ENCODE data around the gene MAPK8.
"Not testable (repeated sequence)": the region's sequence is repeated elsewhere in the genome, so short reads cannot be mapped to it uniquely, and the experiment has no call there.

Gene MAPK8

DNA sequence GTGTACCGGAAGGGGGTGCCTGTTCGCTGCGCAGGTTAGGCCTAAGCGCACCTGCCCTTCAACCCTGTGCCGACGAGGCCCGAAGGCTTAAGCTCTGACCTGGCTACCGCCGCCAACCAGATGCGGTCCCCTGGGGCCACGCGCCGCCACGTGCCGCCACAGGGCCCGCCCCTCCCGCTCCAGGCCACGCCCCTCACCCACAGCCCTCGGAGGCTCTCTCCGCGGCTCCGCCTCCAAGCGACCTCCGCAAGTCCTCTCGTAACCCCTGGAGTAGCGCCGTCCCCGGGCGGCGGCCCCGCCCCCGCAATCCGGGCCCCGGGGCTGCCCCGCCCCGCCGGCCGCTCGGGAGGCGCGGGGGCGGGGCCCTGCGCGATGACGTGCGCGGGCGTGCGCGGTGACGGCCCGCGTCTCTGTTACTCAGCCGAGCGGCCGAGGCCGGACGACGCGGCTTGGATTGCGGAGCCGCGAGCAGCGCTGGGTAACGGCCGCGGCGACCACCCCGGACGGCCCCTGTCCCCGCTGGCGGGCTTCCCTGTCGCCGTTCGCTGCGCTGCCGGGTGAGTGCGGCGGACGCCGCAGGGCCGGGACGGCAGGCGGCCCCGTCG lies at the start of gene MAPK8:
MAPK8 (plus strand) TSS at position 413 of the 605 bp plus-strand sequence. CDS start 94,984 bp downstream, outside the sequence.
- DNase-seq = peak in 1 of 2 experiments; percentile 83

DNA sequence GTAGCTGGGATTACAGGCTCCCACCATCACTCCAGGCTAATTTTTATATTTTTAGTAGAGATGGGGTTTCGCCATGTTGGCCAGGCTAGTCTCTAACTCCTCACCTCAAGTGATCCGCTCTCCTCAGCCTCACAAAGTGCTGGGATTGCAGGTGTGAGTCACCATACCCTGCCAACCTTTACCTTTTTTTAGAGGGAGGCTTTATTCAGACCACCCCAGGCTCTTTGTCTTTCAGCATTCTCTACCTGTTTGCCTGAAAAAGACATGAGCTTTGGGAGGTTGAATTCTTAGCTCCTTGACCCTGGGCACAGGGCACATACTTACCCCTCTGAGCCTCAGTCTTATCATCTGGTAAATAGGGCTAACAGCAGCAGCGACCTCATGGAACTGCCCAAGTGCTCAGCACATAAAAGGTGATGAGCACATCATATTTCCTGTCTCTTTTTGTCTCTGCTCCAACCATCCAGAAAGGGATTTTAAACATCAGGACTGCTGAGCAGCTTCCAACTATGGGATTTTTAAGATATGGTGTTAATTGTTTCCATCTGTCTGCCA lies 49.0 kb upstream of the MAPK8 start:
- DNase-seq = no peak

DNA sequence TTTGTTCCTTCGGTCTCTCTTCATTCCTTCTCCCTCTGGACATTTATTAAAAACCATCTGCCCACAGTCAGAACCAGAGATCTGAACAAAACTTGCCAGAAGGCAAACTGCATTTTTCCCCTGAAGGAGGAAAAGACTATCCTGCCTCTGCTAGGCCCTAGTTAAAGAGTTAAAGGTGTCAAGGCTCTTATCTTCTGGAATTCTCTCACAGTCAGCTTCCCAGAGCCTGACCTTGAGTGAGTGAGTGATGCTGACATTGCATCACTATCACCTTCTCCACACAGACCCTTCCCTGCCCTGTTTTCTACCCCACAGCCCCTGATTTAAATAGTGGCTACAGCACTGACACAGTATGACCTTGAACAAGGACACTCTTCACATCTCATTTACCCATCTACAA lies 48.4 kb upstream of the MAPK8 start:
- no peak for DNase-seq

DNA sequence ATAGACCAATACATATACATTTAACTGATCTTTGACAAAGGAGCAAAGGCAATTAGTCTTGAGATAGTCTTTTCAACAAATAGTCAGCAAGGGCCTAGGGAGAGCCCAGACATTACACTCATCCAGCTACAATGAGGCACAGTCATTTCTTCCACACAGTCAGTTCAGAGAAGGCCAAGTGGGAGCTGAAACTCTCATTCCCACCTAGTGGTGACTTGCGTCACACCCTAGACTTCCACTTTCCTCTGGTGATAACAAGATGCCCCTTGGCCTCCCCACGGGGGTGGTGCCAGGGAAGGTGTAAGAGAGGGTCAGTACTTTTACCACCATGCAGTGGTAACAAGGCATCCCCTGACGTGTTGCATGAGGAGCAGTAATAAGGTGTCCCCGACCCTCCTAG lies 39.9 kb upstream of the MAPK8 start:
- DNase-seq = no peak

DNA sequence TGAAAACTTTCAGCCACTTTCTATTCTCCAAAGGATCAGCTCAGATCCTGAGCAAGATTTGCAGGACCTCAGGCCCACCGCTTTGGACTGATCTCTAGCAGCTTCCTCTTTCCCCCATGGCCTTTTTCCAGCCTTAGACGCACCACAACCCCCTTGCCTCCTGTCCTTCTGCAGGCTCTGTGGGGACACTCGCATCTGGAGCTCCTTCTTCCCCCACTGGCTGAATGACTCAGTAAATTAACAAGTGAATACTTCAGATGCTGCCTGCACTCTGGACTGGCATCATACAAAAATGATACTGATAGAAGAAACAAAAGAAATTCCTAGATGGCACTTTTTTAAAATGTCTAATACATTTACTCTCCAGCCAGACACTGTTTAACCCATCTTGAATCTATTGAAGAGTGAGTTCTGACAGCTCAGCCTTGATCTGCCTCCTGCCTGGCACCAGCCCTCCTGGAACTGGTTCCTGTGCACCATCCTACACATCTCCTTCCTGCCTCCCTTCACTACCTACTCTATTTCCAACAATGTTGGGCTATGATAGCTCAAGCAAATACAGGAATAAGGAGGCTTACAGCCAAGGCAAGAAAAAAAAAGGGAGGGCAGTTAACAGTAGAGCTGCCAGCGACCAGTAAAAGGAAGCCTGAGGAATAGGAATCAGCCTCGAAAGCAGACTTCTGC lies 35.3 kb upstream of the MAPK8 start:
- DNase-seq = peak in 1 of 2 experiments; percentile 32

DNA sequence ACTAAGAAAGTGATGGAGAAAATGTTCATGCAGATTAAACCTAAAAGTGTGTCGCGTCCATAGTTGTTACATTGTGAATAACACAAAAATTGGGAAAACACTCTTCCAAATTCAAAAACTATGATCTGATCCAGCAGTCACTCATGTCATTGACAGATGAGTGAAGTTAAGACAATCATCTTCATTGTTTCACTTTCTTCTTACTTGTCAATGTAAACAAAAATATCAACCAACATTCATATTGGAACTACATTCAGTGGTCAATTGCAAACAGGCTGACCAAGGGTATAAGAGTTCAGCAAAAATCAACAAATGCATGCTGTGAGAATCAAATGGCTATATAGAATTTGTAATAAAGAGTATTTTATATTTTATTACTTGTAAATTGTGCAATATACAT lies 33.8 kb upstream of the MAPK8 start:
- DNase-seq = no peak

DNA sequence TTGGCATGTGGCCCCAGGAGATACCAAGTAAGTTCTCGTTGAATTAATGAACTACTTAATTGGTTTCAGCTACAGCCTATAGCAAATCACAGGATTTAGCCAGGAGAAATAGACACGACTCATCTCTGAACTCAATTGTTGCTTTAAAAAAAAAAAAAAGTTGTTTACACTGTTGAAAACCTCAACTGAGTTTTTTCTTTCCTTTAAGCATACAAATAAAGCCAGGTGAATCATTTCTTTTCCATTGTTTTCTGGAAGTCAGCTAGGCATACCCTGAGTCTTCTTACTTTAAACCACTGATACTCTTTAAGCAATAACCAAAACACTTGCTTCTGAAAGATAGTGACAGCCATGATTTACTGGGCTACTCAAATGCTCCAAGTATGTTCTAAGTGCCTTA lies 32.7 kb upstream of the MAPK8 start:
- no peak for DNase-seq

DNA sequence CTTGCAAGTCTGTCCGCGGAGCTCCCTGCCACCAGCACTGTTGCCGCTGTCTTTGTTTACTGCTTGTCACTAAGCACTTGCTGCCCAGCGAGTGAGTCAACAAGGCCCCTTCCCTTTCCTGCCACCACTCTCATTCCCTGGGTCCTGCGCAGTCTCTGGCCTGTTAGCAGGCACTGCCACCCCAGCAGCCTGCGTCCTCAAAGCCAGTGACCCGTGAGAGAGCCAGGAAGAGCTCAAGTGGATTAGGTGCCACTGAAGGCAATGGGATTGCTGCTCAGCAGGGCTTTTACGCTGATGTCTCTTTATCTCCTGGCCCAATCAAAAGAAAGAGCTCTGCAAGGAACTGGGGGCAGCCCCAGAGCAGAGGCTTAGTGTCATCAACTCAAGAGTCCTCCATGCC lies 31.8 kb upstream of the MAPK8 start, which contains the start of gene FRMPD2:
FRMPD2 (minus strand) TSS at position 61 of the 400 bp plus-strand sequence. CDS start 129 bp downstream, outside the sequence.
- DNase-seq = no peak

DNA sequence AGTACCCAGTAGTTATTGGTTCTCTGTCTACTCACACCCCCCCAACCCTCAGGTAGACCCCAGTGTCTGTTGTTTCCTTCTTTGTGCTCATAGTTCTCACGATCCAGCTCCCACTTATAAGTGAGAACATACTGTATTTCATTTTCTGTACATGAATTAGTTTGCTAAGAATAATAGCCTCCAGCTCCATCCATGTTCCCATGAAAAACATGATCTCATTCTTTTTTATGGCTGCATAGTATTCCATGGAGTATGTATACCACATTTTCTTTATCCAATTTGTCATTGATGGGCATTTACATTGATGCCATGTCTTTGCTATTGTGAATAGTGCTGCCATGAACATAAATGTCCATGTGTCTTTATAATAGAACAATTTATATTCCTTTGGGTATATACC lies 29.4 kb upstream of the MAPK8 start:
- no peak for DNase-seq

DNA sequence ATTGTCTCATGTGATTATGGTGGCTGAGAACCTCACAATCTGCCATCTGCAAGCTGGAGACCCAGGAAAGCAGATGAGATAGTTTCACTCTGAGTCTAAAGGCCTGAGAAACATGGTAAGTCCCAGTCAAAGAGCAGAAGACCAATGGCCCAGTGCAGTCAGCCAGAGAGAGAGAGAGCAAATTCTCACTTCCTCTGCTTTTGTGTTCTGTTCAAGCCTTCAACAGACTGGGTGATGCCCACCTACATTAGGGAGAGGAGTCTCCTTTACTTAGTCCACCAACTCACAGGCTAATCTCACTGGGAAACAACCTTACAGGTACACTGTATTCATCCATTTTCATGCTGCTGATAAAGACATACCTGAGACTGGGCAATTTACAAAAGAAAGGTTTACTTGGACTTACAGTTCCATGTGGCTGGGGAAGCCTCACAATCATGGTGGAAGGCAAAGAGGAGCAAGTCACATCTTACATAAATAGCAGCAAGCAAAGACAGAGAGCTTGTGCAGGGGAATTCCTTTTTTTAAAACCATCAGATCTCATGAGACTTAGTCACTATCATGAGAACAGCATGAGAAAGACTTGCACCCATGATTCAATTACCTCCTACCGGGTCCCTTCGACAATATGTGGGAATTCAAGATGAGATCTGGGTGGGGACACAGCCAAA lies 27.3 kb upstream of the MAPK8 start:
- no peak for DNase-seq

DNA sequence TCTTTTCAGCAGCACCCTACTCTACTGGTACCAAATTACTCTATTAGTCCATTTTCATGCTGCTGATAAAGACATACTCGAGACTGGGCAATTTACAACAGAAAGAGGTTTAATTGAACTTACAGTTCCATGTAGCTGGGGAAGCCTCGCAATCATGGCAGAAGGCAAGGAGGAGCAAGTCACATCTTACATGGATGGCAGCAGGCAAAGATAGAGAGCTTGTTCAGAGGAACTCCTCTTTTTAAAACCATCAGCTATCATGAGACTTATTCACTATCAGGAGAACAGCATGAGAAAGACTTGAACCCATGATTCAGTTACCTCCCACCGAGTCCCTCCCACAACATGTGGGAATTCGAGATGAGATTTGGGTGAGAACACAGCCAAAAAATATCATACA lies 24.8 kb upstream of the MAPK8 start:
- DNase-seq = not testable (repeated sequence)

DNA sequence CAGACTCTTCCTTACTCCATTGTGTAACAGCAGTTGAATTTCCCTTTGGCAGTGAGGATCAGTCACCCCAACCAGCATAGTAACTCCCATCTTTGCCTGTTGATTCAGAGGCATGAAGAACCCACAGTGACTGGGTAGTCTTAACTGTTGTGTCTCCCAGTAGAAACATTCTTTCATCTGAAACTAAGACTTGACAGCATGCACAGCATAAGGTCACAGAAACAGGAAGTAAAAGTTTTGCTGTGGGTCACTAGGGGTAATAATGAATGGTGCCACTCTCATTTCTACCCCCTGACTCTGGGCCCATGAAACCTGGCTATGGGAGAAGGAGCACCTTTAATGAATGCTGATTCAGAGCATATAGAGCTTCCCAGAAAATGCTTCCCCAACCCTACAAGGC lies 23.6 kb upstream of the MAPK8 start:
- DNase-seq = no peak

DNA sequence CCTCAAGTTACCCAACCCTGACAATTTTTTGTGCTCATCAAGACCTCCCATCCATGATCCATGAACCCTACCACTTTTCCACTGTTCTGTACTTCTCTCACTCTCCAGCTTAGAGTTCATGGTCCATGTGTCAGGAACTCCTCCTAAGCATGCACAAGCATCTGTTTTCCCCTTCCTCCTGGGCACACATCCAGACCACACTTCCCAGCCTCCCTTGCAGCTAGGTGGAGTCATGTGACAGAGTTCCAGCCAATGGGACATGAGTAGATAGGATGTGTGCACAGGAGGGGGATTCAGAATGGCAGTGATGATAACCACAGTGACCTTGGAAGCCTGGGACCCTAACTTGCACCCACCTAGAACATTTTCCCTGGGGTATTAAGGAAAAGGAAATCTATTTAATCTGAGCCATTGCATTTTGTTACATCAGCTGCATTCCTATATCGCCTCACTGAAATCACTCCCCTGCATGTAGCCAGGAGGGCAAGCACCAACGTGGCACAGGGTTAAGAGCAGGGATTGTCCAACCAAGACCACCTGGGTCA lies 22.4 kb upstream of the MAPK8 start:
- no peak for DNase-seq

DNA sequence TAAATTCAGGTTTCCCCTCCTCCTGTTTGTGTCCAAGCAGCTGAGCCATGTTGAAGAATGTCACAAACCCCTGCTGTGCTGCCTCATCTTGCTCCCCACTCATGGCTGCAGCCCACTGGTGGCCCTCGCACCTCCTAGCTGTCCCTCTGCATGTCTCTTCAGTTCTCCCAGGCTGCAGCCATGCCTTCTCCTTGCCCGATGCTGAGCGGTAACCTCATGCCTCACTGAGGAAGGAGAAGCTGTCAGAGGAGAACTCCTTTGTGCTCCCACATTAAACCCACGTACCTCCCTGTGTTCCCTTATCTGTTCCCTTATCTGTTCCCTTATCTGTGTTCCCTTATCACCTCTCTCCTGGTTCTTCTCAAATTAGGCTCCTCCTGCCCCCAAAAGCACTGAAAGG lies 21.7 kb upstream of the MAPK8 start:
- DNase-seq = no peak

DNA sequence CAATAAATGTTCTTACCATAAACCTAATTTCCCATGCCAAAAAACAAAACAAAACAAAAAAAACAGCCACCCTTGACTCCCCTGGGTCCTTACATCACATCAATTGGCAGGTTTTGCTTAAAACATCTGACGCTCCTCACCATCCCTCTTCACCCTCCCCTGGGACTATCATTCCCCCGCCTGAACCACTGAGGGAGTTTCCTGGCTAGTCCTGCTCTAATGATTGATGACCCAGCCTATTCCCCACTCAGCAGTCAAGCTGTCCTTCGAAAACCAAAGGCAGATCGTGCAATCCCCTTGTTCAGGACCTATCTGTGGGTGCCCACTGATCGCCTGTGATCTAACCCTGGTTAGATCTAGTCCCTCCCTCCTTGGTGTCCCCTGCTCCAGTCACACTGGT lies 20.8 kb upstream of the MAPK8 start:
- DNase-seq = peak in 1 of 2 experiments; percentile 46

DNA sequence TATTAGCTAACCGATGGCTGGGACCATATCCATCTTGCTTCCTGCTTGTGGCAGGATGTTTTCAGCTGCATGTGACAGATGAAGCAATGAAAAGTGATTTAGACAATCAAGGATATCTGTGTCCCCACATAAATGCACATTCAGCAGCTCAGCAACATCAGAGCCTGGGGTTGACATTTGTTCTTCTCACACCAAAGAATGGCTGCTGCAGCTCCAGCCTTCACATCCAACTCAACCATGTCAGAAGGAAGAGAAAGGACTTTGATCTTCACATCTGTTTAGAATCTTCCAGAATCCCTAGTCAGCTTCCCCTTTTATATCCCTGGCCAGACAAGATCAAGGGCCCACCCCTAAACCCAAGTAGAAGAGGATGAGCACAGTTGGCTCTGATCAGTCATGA lies 20.1 kb upstream of the MAPK8 start:
- DNase-seq = no peak

DNA sequence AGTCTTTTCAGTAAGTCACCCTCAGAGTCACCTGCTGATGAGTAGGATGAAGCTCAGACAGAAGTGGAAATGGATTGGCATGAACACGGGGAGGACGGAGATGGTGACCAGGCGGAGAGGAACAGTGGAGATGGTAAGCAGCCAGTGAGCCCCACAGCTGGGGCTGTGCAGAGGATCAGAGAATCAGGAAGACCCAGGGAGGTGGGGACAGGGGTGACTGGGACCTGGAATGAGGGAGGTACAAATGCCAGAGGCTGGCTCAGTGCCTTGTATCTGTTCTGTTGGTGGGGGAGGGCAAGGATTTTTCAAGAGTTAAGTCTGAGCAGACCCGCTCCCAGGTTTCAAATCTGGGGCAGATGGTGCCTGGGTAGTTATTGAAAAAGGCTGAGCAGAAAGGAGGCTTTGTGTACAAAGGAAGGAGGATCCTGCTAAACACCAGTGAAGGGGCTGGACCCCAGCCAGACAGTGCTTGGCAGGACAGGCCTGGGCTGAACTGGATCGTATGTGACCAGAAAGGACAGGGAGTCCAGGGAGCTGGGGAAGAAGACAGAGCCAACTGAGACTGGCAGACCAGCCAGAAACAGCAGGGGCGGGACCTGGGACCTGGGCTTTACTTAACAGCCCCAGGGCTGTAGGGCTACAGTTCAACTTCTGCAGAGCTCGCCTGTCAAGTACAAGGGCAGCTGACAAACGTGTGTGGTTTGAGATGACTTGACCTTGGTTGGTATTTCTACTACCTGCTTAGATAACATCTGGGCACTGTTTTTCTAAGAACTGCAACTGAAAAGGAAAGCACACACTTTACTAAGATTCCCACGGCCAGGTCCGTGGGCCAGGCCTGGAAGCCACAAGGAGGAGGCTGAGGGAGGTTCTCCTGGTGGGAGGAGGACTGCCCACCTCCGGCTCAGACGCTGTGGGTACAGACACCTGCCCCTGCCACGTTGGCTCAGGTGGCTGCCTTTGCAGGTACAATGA lies 18.8 kb upstream of the MAPK8 start:
- peak; percentile 48 to 94 for DNase-seq

DNA sequence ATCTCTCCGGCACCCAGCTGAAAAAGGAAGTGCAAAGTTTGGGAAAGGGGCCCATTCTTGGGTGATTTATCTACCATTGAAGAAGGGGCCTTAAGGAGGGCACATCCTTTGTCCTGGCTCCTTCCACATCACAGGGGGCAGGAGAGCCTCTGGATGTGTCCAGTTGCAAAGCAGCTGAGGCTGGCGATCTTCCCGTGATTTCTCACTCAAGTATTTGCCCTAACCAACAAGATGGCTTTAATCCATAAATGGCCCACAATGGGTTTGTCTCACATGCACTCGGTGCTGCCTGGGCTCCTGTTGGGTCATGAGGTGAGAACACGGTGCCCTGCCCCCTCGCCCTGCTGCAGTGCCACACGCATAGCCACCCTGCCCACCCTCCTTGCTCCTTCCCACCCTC lies 17.8 kb upstream of the MAPK8 start:
- DNase-seq = no peak

DNA sequence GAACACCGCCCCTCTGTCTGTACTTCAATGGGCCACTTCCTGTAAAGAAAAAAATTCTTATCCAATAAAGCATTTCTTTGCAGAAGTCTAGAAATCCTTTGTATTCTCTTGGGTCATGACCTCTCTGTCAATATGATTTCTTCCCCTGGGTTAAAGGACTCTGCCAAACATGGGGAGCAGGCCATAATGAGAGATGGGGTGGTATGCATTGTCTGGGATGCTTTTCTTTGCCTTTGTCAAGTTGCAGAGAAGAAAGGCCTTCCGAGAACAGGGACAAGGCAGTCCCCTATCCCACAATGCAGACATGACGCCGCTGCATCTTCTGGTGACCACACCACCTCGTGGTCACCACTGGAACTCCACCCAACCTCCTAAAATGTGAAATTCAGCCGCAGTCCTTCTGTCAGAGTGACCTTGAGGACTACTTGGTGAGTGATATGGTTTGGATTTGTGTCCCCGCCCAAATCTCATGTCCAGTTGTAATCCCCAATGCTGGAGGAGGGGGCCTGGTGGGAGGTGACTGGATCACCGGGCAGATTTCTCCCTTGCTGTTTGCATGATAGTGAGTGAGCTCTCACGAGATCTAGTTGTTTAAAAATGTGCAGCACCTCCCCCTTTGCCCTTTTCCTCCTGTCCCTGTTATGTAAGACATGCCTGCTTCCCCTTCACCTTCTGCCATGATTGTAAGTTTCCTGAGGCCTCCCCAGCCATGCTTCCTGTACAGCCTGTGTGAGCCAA lies 16.8 kb upstream of the MAPK8 start:
- peak in 1 of 2 experiments; percentile 57 for DNase-seq

DNA sequence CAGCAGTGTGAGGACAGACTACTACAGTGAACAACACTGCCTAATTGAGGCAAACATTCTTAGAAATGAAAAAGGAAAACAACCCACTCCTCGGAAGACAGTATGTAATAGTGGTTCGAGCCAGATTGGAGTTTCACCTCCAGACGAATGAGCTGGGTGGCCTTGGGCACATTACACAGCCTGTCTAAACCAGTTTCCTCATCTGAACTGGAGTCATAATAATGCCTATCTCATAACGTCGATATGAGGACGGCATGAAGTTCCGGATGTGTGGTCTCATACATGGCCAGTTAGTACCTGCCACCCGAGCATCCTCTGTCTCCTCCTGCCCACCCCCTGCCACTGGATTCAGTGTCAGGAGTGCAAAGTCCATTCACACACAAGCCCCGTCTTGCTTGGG lies 16.2 kb upstream of the MAPK8 start:
- no peak for DNase-seq

DNA sequence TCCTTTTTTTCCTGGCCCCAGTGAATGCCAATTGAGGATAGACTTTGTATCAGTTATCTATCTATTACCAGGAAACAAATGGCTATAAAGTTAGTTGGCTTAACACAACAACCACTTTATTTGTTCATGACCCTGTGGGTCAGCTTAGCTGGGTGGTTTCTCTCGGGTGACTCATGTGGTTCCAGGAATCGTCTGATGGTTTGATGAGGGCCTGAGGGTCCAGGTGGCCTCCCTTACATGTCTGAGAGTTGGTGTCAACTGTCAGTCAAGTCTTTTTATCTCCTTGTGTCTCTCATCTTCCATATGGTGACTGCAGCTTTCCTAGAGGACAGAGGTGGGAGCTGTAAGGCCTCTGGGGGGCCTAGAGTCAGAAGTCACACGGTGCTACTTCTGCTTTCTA lies 15.3 kb upstream of the MAPK8 start:
- DNase-seq = no peak

DNA sequence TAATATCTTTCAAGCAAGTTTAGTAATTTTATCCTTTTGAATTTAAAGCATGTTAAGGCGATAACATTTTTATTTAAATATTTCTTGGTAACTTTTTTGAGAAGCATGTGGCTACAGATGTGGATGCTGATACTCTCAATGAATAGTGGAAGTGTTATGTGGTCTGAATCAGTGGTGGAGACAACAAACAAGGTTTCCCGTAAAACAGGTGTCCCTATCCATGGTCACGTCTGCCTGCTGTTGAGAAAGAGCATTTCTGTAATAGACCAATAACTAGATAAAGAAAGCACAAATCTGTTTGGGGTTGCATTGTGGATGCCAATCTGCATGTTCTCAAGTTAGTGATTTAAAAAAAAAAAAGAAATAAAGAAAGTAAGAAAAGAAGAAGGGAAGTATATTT lies 13.9 kb upstream of the MAPK8 start:
- no peak for DNase-seq

All from NCI-H446 (cell line).